GM12878 (cell line): Measurements from ENCODE around the gene PPM1J. TPM values are rescaled to one million over a fixed set of nuclear protein-coding genes. Genes with fewer than 3 reads are reported as not detected.

Experiments used
- ATAC-seq: fragments of 200-7000 bp; cut with Tn5 transposase; 3 replicates; pipeline ENCODE4 v1.9.1; 2020; ENCODE audit warnings: mild to moderate bottlenecking, moderate library complexity
- BruUV-seq: library from RNA; stranded (reverse); fragments of 400-500 nt; replicated peaks from 2 replicates; lab custom pipeline; 2021; lab: Mats Ljungman, UMichigan
- CTCF ChIA-PET: fragments of 300-600 bp; sonication (Branson Sonifier 250); formaldehyde crosslinking; extraction: SDS; loops from one replicate; lab custom pipeline; 2021; ENCODE audit warnings: inconsistent platforms; lab: Yijun Ruan, JAX
- POLR2A ChIA-PET: fragments of 350-600 bp; formaldehyde crosslinking; extraction: SDS; loops from one replicate; lab custom pipeline; 2021; ENCODE audit warnings: inconsistent platforms; lab: Charles Lee
- RAD21 ChIA-PET: fragments of 300-600 bp; sonication (Branson Sonifier 250); formaldehyde crosslinking; loops from one replicate; lab custom pipeline; 2023; ENCODE audit warnings: antibody characterized with exemption; ENCODE audit not compliant: unreplicated experiment; lab: Charles Lee
- SMC1A ChIA-PET: fragments of 300-600 bp; sonication (Branson Sonifier 250); formaldehyde crosslinking; loops from one replicate; lab custom pipeline; 2023; ENCODE audit not compliant: unreplicated experiment, uncharacterized antibody; lab: Charles Lee
- DNase-seq: peaks from one replicate; pipeline ENCODE4 v3.0.0-alpha.2; 2011; ENCODE audit warnings: low read depth, low spot score
- FAIRE-seq: peaks from 3 replicates; lab custom pipeline; 2011; peaks lifted over from hg19 to GRCh38; lab: Jason Lieb, UNC
- H2AFZ ChIP-seq: 2 replicates; pipeline ENCODE4 v1.6.0; 2011; ENCODE audit warnings: low read depth, low read length, control low read depth; ENCODE audit not compliant: control insufficient read depth
- H3K27ac ChIP-seq: 2 replicates; pipeline ENCODE4 v1.5.1; 2011; ENCODE audit warnings: control low read depth; ENCODE audit not compliant: control insufficient read depth, insufficient read depth
- H3K27me3 ChIP-seq, 2 experiments: replicated peaks in 1 of 2; 2 replicates each; pipeline versions ENCODE4 v1.6.0 to v1.6.1; 2011; ENCODE audit warnings: low read length in 1 of 2; ENCODE audit not compliant: control insufficient read depth in 2 of 2, insufficient read depth in 2 of 2
- H3K36me3 ChIP-seq, 2 experiments: 2 replicates each; pipeline ENCODE4 v1.5.1; 2011; ENCODE audit warnings: low read length in 1 of 2; ENCODE audit not compliant: control insufficient read depth in 2 of 2, insufficient read depth in 2 of 2
- H3K4me1 ChIP-seq: 2 replicates; pipeline ENCODE4 v1.6.1; 2011; ENCODE audit warnings: mild to moderate bottlenecking, low read length, moderate library complexity, mixed read lengths; ENCODE audit not compliant: control insufficient read depth, insufficient read depth
- H3K4me2 ChIP-seq: 2 replicates; pipeline ENCODE4 v1.6.0; 2011; ENCODE audit warnings: control low read depth; ENCODE audit not compliant: control insufficient read depth, insufficient read depth
- H3K4me3 ChIP-seq: fragments of 200-600 bp; sonication (generic); 2 replicates; pipeline ENCODE4 v1.5.1; 2016
- H3K79me2 ChIP-seq: 2 replicates; pipeline ENCODE4 v1.6.0; 2011; ENCODE audit warnings: low read length; ENCODE audit not compliant: control insufficient read depth, insufficient read depth
- H3K9ac ChIP-seq: 2 replicates; pipeline ENCODE4 v1.8.0; 2011; ENCODE audit warnings: low read length, control low read depth, mixed read lengths; ENCODE audit not compliant: control insufficient read depth, insufficient read depth
- H3K9me3 ChIP-seq: replicated peaks from 3 replicates; pipeline ENCODE4 v1.5.1; 2011; ENCODE audit warnings: mild to moderate bottlenecking, low read length; ENCODE audit not compliant: control insufficient read depth, insufficient read depth
- H4K20me1 ChIP-seq: 2 replicates; pipeline ENCODE4 v1.6.0; 2011; ENCODE audit not compliant: control insufficient read depth, insufficient read depth
- CBFB ChIP-seq: IDR thresholded peaks from 2 replicates; pipeline ENCODE4 v1.6.1; 2016; ENCODE audit warnings: antibody characterized with exemption, low read depth
- CHD2 ChIP-seq: IDR thresholded peaks from 2 replicates; pipeline ENCODE4 v1.6.1; 2011; ENCODE audit warnings: low read depth, low read length, improper control_type of control experiment, borderline replicate concordance
- CHD4 ChIP-seq: fragments of 200-600 bp; sonication (generic); IDR thresholded peaks from 2 replicates; pipeline ENCODE4 v1.6.1; 2016; ENCODE audit warnings: mild to moderate bottlenecking
- E4F1 ChIP-seq: fragments of 450-650 bp; IDR thresholded peaks from 2 replicates; pipeline ENCODE4 v1.6.1; 2018; ENCODE audit warnings: borderline replicate concordance, mild to moderate bottlenecking; ENCODE audit not compliant: partially characterized antibody
- ETV6 ChIP-seq, 2 experiments: fragments of 450-650 bp in 1 of 2; IDR thresholded peaks in 1 of 2; conservative IDR thresholded peaks in 1 of 2; 2 replicates each; pipeline ENCODE4 v1.6.1; 2014; ENCODE audit warnings: antibody characterized with exemption in 1 of 2, borderline replicate concordance in 1 of 2, low read depth in 1 of 2, mild to moderate bottlenecking in 1 of 2, moderate library complexity in 1 of 2
- HDGF ChIP-seq: fragments of 450-650 bp; IDR thresholded peaks from 2 replicates; pipeline ENCODE4 v1.6.1; 2016; ENCODE audit warnings: antibody characterized with exemption
- IRF3 ChIP-seq: fragments of 450-650 bp; IDR thresholded peaks from 2 replicates; pipeline ENCODE4 v1.6.1; 2014; ENCODE audit warnings: mild to moderate bottlenecking
- JUND ChIP-seq: IDR thresholded peaks from 2 replicates; pipeline ENCODE4 v1.6.1; 2012; ENCODE audit warnings: low read depth, mild to moderate bottlenecking, low read length, improper control_type of control experiment, moderate library complexity
- NBN ChIP-seq: fragments of 450-650 bp; IDR thresholded peaks from 2 replicates; pipeline ENCODE4 v1.6.1; 2016
- RCOR1 ChIP-seq: conservative IDR thresholded peaks from 2 replicates; pipeline ENCODE4 v1.6.1; 2012; ENCODE audit warnings: low read depth, low read length, improper control_type of control experiment
- SMAD1 ChIP-seq: fragments of 450-650 bp; IDR thresholded peaks from 2 replicates; pipeline ENCODE4 v1.6.1; 2018; ENCODE audit warnings: mild to moderate bottlenecking, low read depth; ENCODE audit not compliant: partially characterized antibody
- SMC3 ChIP-seq: IDR thresholded peaks from 2 replicates; pipeline ENCODE4 v1.6.1; 2011; ENCODE audit warnings: low read length, improper control_type of control experiment, borderline replicate concordance
- USF2 ChIP-seq: IDR thresholded peaks from 2 replicates; pipeline ENCODE4 v1.6.1; 2011; ENCODE audit warnings: low read depth, low read length, improper control_type of control experiment, borderline replicate concordance
- ZBED1 ChIP-seq: IDR thresholded peaks from 2 replicates; pipeline ENCODE4 v1.6.1; 2016; ENCODE audit warnings: borderline replicate concordance
- ZBTB4 ChIP-seq: fragments of 450-650 bp; formaldehyde crosslinking; IDR thresholded peaks from 2 replicates; pipeline ENCODE4 v1.4.0; 2022; ENCODE audit warnings: mild to moderate bottlenecking, moderate library complexity
- WGBS: methylation state at CpG from one replicate; pipeline ENCODE4 v1.1.6; 2016; ENCODE audit warnings: low lambda C conversion rate; ENCODE audit not compliant: insufficient replicate concordance, insufficient coverage; ENCODE audit errors: missing lambda C conversion rate; 5-methylcytosine and 5-hydroxymethylcytosine counted together
- in situ Hi-C: fragments of 300-500 bp; cut with MboI; formaldehyde crosslinking; loops from 9 replicates; pipeline ENCODE4 v1.14.3; 2018; ENCODE audit warnings: mixed read lengths
- intact Hi-C: fragments of 100-400 bp; cut with micrococcal nuclease; formaldehyde crosslinking; loops from one replicate; pipeline ENCODE4 v1.14.2; 2022; ENCODE audit not compliant: unreplicated experiment
- polyA plus RNA-seq, 11 experiments: library from polyadenylated mRNA; depleted of rRNA in 4 of 11; unstranded in 6 of 11; stranded (reverse) in 5 of 11; fragments of >200 nt; fragmentation: Nextera tagmentation in 4 of 11; fragmentation: Illumina TruSeq in 1 of 11; extraction: Ambion mirVana in 4 of 11; extraction: Trizol in 1 of 11; gene quantifications; 1 replicate in 1 of 11; 2 replicates in 10 of 11; pipeline versions ENCODE4 v1.2.1 to v1.2.3, GENCODE V29; 2011 to 2016; ENCODE audit warnings: inconsistent platforms in 2 of 11, missing spikeins in 2 of 11, low read depth in 1 of 11
- total RNA-seq, 4 experiments: library from RNA; depleted of rRNA in 3 of 4; stranded (reverse); fragments of >200 nt in 3 of 4; fragmentation: Illumina TruSeq in 1 of 4; extraction: Trizol in 1 of 4; gene quantifications; 2 replicates each; pipeline versions ENCODE4 v1.2.1 to v1.2.3, GENCODE V29; 2013 to 2021

PPM1J gene
- total and polyA plus RNA-seq, 10 of the 15 experiments (the other 5 are each of a cell fraction or from before 2014, with no cell fraction given): 0.07 to 1.8 (median 0.59) TPM; not detected in 1

GRCh38 chr1:112761714-112762480, 46.8 kb upstream of the PPM1J start:
- Histone ChIP-seq H3K4me2 (no peak overlapping the region), H3K9ac (no peak overlapping the region), H2AFZ (no peak overlapping the region), H3K4me1 (no peaks in the 10 kb centered on the region), H3K9me3 (no peaks in the 10 kb centered on the region; the same call in 2 of the 3 replicates), H3K4me3 (no peak overlapping the region), H3K27ac (no peak overlapping the region), H3K36me3 (no peaks in the 10 kb centered on the region), H3K79me2 (no peaks in the 10 kb centered on the region), H4K20me1 (no peaks in the 10 kb centered on the region), H3K27me3 (peaks cover 0 to 2% of the 10 kb centered on the region in 2 experiments; a peak in 2 of 4 replicates)
- WGBS: 32% methylated on average over 9 of the region's 9 CpGs
- POLR2A ChIA-PET: no interaction called here
- in situ Hi-C loops (no loop called here), intact Hi-C loops (no loop called here)
- DNase-seq: no peak
- CTCF ChIA-PET: interaction anchor here (4.6 kb wide), 1 partner anchor 45 kb away, joined by 18 read pairs; a partner anchor contains a TSS
- BruUV-seq: no TSS peak
- SMC1A ChIA-PET: interaction anchor here (1.3 kb wide), 1 partner anchor 42 kb away, joined by 7 read pairs; no protein-coding TSS in a partner anchor
- ATAC-seq: no peak
- RAD21 ChIA-PET: interaction anchor here (0.7 kb wide), 1 partner anchor 10 kb away, joined by 3 read pairs; no protein-coding TSS in a partner anchor
- TF ChIP-seq SMAD1: no peak
- no peak for TF ChIP-seq CHD2
- TF ChIP-seq CHD4: no peak
- TF ChIP-seq HDGF: no peak
- no peak for TF ChIP-seq ETV6 (conservative IDR thresholded peaks at IDR 0.05 in 1 of 2, IDR thresholded peaks at IDR 0.05 in 1 of 2; ENCODE audit: borderline replicate concordance in 1 of 2, low read depth in 1 of 2)
- no peak for TF ChIP-seq SMC3
- no peak for TF ChIP-seq ZBED1
- no peak for TF ChIP-seq NBN
- TF ChIP-seq CBFB: no peak
- no peak for TF ChIP-seq E4F1
- no peak for TF ChIP-seq RCOR1
- TF ChIP-seq USF2: no peak
- TF ChIP-seq JUND: no peak
- no peak for TF ChIP-seq ZBTB4 (CRISPR knock-in tag)
- TF ChIP-seq IRF3: no peak
- no peak for FAIRE-seq
